CD4-positive, alpha-beta T cell treated with Interleukin-2 at 100 ng/mL for 4 hours (primary cell): ENCODE results near the gene ALKAL2.

Experiments used
- DNase-seq: peaks from one replicate; pipeline ENCODE4 v3.0.0-alpha.2; 2020; ENCODE audit warnings: low spot score

ALKAL2 gene

DNA sequence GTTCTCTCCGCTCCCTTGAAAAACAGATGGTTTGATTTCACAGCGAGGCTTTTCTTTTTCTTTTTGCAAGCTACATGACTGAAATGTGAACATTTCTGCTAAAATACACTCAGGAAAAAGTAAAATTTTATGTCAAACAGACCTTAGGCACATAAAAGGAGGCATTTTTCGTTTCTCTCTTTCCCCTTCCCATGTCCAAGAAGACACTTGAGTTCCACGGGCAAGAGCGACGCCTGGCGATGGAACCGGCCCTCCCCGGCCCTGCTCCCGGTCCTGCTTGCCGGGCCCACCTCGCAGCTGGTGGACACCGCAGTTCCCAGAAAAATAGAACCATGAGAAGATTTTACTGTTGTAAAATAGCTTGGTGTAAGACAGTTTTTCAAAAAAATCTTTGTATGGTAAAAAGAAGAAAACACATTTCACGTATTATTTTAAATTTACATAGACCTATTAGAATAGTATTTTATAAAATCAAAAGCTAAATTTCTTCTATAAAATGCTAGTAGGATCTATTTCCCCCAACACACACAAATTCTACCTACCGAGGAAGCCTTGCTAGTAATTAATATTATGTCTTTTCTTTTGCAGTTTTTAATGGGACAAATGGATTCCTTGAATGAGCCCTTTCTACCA is 2.3 kb upstream of the ALKAL2 start:
- peak; percentile 46 for DNase-seq

GRCh38 chr2:289362-290089 is 1.6 kb upstream of the ALKAL2 start:
- DNase-seq: peak; percentile 3

DNA sequence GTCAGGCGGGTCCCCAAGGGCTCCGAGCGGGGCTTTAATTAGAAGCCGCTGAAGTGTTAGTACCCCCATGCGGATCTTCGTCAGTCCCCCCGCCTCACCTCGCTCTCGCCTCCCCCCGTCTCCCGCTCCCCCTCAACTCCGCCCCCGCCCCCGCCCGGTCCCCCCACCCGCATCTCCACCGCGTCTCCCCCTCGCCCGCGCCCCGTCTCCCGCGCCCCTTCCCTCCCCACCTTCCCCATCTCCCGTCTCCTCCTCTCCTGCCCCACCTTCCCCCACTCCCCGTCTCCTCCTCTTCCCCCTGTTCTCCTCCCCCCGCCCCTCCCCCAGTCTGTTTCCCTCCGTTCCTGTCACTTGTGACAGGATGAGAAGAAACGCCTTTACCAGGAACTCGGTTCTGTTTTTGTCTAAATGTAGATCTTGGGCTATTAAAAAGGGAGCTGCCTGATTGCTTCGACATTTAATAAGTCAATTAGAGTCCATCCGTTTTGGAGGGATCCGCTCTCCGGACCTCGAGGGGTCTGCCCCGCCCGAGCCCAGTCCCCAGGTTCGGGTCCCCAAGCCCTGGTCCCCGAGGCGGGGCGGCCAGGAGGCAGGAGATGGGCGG is 969 bp upstream of the ALKAL2 start:
- no peak for DNase-seq

GRCh38 chr2:287471-287885 is 413 bp downstream of the ALKAL2 start:
- no peak for DNase-seq

GRCh38 chr2:286774-287392 is 1.0 kb downstream of the ALKAL2 start:
- no peak for DNase-seq

DNA sequence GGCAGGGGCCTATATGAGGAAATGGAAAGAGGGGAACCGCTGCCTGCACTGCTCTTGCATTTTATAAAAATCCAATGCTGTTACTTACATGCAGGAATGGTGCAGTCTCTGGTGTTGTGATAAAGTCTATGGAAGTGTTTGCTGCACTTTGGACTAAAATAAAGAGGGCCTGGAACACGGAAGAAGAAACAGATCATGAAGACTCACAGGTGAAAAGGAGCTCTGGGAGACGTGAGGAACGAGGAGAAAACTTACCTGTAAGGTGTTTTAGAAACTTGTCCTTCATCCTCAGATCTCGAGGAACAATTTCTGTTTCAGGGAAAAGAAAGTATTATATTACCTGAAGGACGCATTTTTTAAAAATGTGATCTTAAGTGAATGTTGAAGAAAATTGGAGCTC is 1.9 kb downstream of the ALKAL2 start:
- DNase-seq: no peak

DNA sequence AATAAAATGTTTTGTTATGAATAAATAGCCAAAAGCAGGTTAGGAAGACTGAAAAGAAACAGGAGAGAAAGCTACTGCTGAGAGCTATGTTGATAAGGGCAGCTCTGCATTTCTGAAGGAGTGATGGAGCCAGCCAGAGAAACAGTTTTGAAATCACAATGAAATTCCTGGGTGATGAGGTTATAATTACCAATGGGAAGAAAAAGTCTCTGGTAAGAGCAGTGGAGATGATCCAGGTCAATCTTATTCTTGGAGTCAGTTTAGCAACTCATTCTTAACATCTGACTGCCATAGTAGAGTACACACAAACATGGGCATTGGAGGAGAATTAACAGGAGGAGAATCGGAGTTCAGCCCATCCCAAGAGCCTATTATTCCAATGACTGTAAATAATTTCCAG is 2.4 kb downstream of the ALKAL2 start:
- DNase-seq: no peak

DNA sequence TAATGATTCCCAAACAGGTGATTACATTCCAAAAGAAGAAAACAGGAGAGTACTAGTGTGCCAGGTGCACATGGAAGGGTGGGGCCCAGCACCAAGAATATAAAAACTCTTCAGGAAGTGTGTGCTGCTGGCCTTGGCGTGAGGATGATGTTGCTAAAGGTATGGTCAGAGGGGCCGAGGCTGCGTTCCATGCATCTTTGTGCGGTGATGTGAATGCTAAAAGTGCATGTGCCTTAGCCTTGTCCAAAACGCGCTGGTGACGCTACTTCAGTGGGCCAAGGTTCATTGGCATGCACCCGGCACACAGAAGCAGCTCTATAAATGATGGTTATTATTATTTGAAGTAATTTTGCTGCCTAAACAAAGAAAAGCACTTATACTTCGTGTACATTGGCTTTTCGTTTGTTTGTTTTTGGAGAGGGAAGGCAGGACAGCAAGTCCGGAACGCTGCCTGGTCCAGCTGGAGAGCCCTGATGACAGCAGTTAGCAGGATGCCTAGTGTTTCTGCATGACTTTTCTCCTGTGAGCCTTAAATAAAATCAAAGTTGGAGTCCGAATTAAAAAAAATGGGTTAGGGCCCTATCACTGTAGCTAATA is 2.9 kb downstream of the ALKAL2 start:
- DNase-seq: no peak

DNA sequence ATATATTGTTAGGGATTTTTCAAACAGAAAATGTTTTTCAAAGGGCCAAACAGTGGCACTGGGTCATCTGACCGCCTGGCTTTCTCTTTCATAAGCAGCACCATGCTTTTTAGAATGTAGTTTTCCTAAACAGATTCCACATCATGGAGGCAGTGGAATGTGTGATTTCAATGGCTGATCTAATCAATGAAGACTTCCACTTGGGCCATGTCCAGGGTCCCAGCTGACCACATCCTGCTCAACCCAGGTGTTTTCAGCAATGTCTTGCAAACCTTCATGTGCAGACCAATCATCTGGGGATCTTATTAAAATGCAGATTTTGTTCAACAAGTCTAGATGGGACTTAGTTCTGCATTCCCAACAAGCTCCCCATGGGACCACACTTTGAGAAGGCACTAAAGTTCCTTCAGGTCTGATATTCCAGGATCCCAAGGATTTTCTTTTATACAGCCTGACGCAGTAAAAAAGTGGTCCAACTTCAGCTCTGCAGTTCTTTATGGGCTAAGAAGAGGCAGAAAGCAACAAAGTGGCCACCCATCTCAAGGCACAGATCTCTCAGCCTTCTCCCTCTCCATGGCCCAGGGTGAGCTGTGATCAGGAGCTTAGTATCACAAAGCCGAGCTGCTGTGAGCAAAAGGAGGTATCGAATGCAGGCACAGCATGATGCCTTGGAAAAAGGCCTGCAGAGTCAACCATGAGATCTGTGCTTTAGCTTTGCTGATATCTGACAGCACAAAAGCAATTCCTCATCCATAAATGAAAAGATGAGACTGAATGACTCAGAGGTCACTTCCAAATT is 3.7 kb downstream of the ALKAL2 start:
- no peak for DNase-seq

DNA sequence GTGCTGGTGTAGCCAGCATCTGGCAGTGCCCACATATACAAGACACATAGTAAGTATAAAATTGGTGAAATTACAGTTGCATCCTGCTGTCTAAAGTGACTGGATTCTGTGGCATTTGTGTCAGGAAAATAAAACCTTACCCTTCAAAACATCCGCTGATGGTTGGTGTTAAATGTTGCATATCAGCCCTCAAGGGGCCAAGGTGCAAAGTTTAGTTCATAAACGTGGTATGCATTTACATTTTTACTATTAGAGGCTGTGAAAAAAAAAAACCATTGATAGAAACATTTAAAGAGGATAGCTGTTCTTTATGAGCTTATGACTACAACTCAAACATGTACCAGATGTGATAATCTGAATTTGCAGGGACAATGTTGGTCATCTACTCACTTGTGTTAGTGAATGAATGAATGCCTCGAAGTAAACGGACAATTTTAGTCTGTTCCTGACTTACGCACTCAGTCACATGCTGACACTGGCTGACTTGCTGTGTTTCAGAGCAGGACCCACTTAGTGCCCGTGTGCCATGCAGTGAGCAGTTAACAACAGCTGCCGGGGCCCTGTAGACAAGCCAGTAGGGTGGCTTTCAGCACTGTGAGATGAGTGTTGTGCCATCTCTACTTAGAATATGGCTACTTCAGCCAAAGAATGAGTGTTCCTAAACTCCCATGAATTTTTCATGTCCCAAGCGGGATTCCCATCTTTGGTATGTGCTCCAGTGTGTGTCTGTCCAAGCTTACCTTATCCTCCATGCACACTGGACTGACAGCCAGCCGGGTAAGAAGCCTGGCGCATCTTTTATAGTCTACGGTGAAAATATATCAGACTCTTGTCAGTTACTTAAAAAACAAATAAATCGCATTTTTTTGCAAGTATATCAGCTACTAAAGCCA is 5.3 kb downstream of the ALKAL2 start:
- DNase-seq: no peak

DNA sequence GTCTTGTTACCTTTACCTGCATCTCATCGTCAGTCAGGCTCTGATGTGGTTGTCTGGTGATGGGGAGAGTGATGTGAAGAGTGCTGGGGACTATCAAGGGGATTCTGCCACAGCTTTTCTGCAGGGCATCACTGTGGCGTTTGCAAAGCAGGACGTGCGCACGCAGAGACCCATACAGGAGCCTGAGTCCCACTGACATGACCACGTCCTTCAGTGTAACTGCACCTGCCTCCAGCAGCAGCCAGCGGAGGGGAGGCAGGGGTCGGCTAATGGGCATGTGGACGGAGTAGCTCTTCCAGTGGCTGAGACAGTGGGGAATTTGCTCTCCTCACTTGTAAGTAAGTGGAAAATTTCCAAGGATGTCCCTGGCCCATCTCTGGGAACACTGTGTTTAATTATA is 6.5 kb downstream of the ALKAL2 start:
- no peak for DNase-seq

DNA sequence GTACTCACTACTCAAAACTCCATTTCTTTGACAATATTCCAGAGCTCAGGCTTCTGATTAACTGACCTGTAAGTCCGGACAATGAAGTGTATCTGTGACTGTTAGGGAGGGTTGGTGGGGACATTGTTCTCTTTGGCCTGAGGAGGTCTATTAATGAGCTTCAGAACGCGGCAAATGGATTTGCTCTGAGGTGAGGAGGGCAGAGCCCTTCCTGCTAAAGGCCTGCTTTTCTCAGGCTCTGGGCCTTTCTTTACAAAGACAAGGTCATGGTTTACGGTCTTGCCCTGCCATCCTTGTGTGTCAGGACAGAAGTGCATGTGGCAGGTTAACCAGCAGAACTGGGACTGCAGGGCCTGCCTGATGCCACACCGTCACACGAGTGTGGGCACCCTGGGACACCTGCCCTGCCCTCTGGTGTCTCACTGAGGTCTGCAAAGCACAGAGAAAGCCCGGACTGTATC is 7.2 kb downstream of the ALKAL2 start:
- no peak for DNase-seq

GRCh38 chr2:279956-280649 is 7.8 kb downstream of the ALKAL2 start:
- DNase-seq: no peak

GRCh38 chr2:279366-279765 is 8.5 kb downstream of the ALKAL2 start:
- DNase-seq: no peak

DNA sequence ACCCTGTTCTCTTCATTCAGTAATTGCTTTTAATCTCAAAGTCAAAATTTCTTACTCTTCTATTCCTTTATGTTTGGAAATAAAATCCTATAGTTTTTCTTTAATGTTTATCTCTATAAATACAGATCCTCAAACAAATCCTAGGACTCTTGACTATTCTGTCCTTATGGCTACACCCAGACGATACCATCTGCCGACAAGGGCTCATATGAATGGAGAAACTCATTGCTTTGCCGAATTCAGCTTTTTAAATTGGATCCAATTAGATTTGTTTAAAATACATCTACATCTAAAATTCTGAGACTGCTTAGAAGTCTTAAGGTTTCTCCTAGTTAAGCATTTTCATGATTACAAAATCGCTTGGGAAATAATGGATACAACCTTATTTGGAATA is 9.0 kb downstream of the ALKAL2 start:
- no peak for DNase-seq

DNA sequence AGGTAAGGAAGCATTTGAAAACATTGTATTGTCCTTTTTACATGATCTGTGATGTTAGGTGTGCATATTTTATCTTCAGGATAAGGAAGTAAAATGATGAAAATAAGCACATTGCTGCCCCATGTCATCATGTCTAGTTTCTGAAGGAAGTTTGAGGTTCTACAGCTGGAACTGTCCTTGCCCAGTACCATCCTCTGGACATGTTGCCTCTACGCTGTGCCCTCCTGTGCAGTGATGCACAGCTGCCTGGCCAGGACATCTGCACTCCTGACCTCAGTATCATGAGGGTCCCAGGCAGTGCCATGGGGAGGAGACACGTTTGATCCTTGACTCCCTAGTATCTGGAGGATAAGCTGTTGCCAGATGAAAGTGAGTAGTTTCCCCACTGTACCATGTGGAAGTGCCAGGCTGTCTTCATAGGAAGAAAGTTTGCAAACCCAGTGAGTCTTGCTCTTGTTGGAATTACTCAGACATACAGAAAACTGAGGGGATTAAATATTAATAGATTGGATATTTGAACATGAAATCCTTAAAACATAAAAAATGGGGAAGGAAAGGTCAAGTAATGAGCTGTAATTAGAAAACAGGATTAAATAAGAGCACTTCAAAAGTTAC is 9.5 kb downstream of the ALKAL2 start:
- DNase-seq: no peak

GRCh38 chr2:275466-275865 is 12.4 kb downstream of the ALKAL2 start:
- no peak for DNase-seq

DNA sequence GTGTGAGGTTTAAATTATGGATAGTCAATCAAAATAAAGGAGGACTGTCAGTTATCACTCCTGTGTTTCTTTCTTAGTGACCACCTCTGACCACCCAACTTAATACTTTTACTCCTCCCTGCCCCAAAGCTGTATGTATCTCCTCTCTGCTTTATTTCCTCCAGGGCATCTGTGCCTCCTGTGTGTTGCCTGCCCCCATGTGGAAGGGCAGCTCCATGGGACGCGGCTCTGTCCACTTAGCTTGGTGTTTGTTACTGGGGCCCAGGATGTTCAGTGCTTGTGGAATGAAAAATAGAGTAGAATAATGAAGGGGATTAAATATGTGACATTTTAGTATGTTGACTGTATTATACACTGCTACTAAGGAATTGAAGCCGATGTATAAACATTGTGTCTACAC is 13.4 kb downstream of the ALKAL2 start:
- DNase-seq: no peak

- DNase-seq: no peak
Observed at GRCh38 chr2:273333-273732, 14.6 kb downstream of the ALKAL2 start.

GRCh38 chr2:271917-272316 is 16.0 kb downstream of the ALKAL2 start:
- no peak for DNase-seq
